Prostate gland (tissue), 2 donors: Measurements from ENCODE around the gene BMERB1.

ENCODE experiments used
- CTCF ChIP-seq, 4 experiments: fragments of 200-600 bp in 2 of 4; fragments of 450-650 bp in 2 of 4; sonication (generic) in 2 of 4; IDR thresholded peaks; 1 replicate in 3 of 4; 2 replicates in 1 of 4; pipeline ENCODE4 v1.5.1; 2016 to 2019; ENCODE audit warnings: antibody characterized with exemption in 4 of 4, mild to moderate bottlenecking in 2 of 4, moderate library complexity in 2 of 4
- POLR2A ChIP-seq: fragments of 450-650 bp; IDR thresholded peaks from one replicate; pipeline ENCODE4 v1.6.1; 2016; ENCODE audit warnings: antibody characterized with exemption, mild to moderate bottlenecking
- POLR2AphosphoS5 ChIP-seq: sonication (generic); formaldehyde crosslinking; IDR thresholded peaks from one replicate; pipeline ENCODE4 v1.6.1; 2017; ENCODE audit warnings: antibody characterized with exemption

GRCh38 chr16:15450624-15451023 lies 16.2 kb downstream of the BMERB1 start:
- TF ChIP-seq CTCF (IDR thresholded peaks at IDR 0.05): no peak
- TF ChIP-seq POLR2A: no peak
- TF ChIP-seq POLR2AphosphoS5: no peak
